Activated gamma-delta T cell treated with Interleukin-2 at 50 U/mL for 16 hours (primary cell): ENCODE data around the gene AMTN.

Experiments used
- DNase-seq: peaks from one replicate; pipeline ENCODE4 v3.0.0-alpha.2; 2020

The AMTN gene

GRCh38 chr4:70564033-70564432 lies 45.7 kb downstream of the AMTN start:
- no peak for DNase-seq

GRCh38 chr4:70570796-70571195 lies 52.4 kb downstream of the AMTN start:
- no peak for DNase-seq

GRCh38 chr4:70571772-70572171 lies 53.4 kb downstream of the AMTN start:
- no peak for DNase-seq

GRCh38 chr4:70575964-70576363 lies 57.6 kb downstream of the AMTN start:
- DNase-seq: no peak

GRCh38 chr4:70577220-70577927 lies 59.0 kb downstream of the AMTN start:
- DNase-seq: no peak

- DNase-seq: no peak
Observed at GRCh38 chr4:70581980-70582379, 63.6 kb downstream of the AMTN start.
